GM12872 (cell line): ENCODE results near the gene RPS6KA2.

Experiments
- CTCF ChIP-seq: IDR thresholded peaks from 3 replicates; pipeline ENCODE4 v1.5.1; 2011; ENCODE audit warnings: low read depth, mild to moderate bottlenecking, low read length, moderate library complexity; ENCODE audit not compliant: insufficient read depth

RPS6KA2 gene

GRCh38 chr6:166527849-166528248 is 99.2 kb downstream of the RPS6KA2 start:
- TF ChIP-seq CTCF, result no peak

- TF ChIP-seq CTCF, result no peak
Observed at GRCh38 chr6:166526937-166527336, 100.1 kb downstream of the RPS6KA2 start.

- TF ChIP-seq CTCF, result no peak
Observed at GRCh38 chr6:166525567-166525966, 101.5 kb downstream of the RPS6KA2 start.

GRCh38 chr6:166523782-166524559 is 103.1 kb downstream of the RPS6KA2 start:
- no peak for TF ChIP-seq CTCF

GRCh38 chr6:166520905-166521834 is 105.9 kb downstream of the RPS6KA2 start:
- no peak for TF ChIP-seq CTCF

GRCh38 chr6:166516251-166516884 is 110.7 kb downstream of the RPS6KA2 start:
- TF ChIP-seq CTCF, result no peak
